Measurements from ENCODE around the gene CSRNP2.

Gene CSRNP2

DNA sequence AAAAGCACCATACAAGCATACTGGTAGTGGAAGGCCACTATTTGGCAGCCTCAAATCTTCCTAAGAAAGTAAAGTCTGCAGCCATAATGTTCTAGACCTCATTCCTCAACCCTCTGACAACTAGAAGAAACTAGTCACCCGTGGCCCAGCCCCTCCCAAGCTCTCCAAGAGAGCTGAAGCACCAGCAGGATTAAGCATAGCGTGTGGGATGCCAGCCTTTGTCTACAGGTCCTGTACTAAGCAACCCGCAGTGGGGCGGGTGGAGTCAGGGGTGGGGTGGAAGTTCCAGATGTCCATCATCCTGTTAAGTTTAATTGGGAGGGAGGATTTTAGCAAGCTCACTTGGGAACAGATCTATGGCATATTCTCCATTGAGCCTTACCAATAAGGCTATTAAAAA, 71.4 kb downstream of the CSRNP2 start:
- H3K27ac ChIP-seq: no peak overlapping the region
- TF ChIP-seq ZFX (IDR thresholded peaks at IDR 0.05; ENCODE audit: borderline replicate concordance): no peak
- TF ChIP-seq, protein P1, sequence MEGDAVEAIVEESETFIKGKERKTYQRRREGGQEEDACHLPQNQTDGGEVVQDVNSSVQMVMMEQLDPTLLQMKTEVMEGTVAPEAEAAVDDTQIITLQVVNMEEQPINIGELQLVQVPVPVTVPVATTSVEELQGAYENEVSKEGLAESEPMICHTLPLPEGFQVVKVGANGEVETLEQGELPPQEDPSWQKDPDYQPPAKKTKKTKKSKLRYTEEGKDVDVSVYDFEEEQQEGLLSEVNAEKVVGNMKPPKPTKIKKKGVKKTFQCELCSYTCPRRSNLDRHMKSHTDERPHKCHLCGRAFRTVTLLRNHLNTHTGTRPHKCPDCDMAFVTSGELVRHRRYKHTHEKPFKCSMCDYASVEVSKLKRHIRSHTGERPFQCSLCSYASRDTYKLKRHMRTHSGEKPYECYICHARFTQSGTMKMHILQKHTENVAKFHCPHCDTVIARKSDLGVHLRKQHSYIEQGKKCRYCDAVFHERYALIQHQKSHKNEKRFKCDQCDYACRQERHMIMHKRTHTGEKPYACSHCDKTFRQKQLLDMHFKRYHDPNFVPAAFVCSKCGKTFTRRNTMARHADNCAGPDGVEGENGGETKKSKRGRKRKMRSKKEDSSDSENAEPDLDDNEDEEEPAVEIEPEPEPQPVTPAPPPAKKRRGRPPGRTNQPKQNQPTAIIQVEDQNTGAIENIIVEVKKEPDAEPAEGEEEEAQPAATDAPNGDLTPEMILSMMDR (IDR thresholded peaks at IDR 0.05): no peak

Measured in 22Rv1 (cell line).